ENCODE data around the gene SYTL1.
A peak's percentile ranks its signal among the peaks of the same experiment; 100 is the strongest.

Gene SYTL1

GRCh38 chr1:27364696-27365371, 23.0 kb downstream of the SYTL1 start:
- no peak for DNase-seq

GRCh38 chr1:27365372-27366112, 23.7 kb downstream of the SYTL1 start:
- DNase-seq, result peak; percentile 87

- peak; percentile 75 for DNase-seq
These were observed 24.2 kb downstream of the SYTL1 start for GRCh38 chr1:27366113-27366410.

- DNase-seq, result peak; percentile 73
These were observed 24.8 kb downstream of the SYTL1 start, which contains the start of gene MAP3K6 for GRCh38 chr1:27366411-27367159. Gene MAP3K6 (minus strand): TSS chr1:27366961. CDS start chr1:27366597, 364 bp downstream.

- DNase-seq, result no peak
These were observed 25.4 kb downstream of the SYTL1 start for GRCh38 chr1:27367160-27367650.

GRCh38 chr1:27368869-27369582, 27.2 kb downstream of the SYTL1 start:
- DNase-seq, result no peak

GRCh38 chr1:27372022-27372807, 30.4 kb downstream of the SYTL1 start:
- no peak for DNase-seq

GRCh38 chr1:27372808-27373690, 31.2 kb downstream of the SYTL1 start:
- no peak for DNase-seq

GRCh38 chr1:27374362-27375086, 32.7 kb downstream of the SYTL1 start, which contains the start of gene FCN3:
Gene FCN3 (minus strand): TSS chr1:27374824. CDS start chr1:27374818, 6 bp downstream.
- no peak for DNase-seq

GRCh38 chr1:27377760-27378495, 36.1 kb downstream of the SYTL1 start:
- no peak for DNase-seq

GRCh38 chr1:27379564-27380122, 37.8 kb downstream of the SYTL1 start:
- no peak for DNase-seq

GRCh38 chr1:27380224-27380623, 38.4 kb downstream of the SYTL1 start:
- no peak for DNase-seq

- DNase-seq, result no peak
These were observed 39.2 kb downstream of the SYTL1 start for GRCh38 chr1:27380766-27381733.

- no peak for DNase-seq
These were observed 40.3 kb downstream of the SYTL1 start for GRCh38 chr1:27381969-27382762.

- no peak for DNase-seq
These were observed 41.3 kb downstream of the SYTL1 start, which contains the start of gene CD164L2 for GRCh38 chr1:27383039-27383605. Gene CD164L2 (minus strand): TSS chr1:27383333. CDS start chr1:27383239, 94 bp downstream.

GRCh38 chr1:27383661-27384060, 41.8 kb downstream of the SYTL1 start:
- no peak for DNase-seq

Measured in fibroblast of skin of abdomen (primary cell).